Neural cell (in vitro differentiated cells): ENCODE measurements around the gene PTCD1.

Experiments
- EP300 ChIP-seq: fragments of 450-650 bp; conservative IDR thresholded peaks from 2 replicates; pipeline ENCODE4 v1.6.1; 2014; ENCODE audit warnings: antibody characterized with exemption, mild to moderate bottlenecking, moderate library complexity; ENCODE audit not compliant: poor library complexity, severe bottlenecking
- POLR2AphosphoS5 ChIP-seq: IDR thresholded peaks from 2 replicates; pipeline ENCODE4 v1.6.1; 2012
- SMC3 ChIP-seq: fragments of 450-650 bp; conservative IDR thresholded peaks from 2 replicates; pipeline ENCODE4 v1.6.1; 2014; ENCODE audit warnings: antibody characterized with exemption, mild to moderate bottlenecking, moderate library complexity; ENCODE audit not compliant: poor library complexity
- TAF1 ChIP-seq: IDR thresholded peaks from 2 replicates; pipeline ENCODE4 v1.6.1; 2012; ENCODE audit warnings: low read depth
- TF ChIP-seq, protein P1 (sequence below): fragments of 450-650 bp; IDR thresholded peaks from 2 replicates; pipeline ENCODE4 v1.5.1; 2014; ENCODE audit warnings: antibody characterized with exemption, mild to moderate bottlenecking, moderate library complexity; ENCODE audit not compliant: poor library complexity, severe bottlenecking

GRCh38 chr7:99428972-99429566, 9.5 kb downstream of the PTCD1 start:
- TF ChIP-seq EP300 (no peak), SMC3 (no peak), POLR2AphosphoS5 (no peak), TAF1 (no peak)
- TF ChIP-seq, protein P1, sequence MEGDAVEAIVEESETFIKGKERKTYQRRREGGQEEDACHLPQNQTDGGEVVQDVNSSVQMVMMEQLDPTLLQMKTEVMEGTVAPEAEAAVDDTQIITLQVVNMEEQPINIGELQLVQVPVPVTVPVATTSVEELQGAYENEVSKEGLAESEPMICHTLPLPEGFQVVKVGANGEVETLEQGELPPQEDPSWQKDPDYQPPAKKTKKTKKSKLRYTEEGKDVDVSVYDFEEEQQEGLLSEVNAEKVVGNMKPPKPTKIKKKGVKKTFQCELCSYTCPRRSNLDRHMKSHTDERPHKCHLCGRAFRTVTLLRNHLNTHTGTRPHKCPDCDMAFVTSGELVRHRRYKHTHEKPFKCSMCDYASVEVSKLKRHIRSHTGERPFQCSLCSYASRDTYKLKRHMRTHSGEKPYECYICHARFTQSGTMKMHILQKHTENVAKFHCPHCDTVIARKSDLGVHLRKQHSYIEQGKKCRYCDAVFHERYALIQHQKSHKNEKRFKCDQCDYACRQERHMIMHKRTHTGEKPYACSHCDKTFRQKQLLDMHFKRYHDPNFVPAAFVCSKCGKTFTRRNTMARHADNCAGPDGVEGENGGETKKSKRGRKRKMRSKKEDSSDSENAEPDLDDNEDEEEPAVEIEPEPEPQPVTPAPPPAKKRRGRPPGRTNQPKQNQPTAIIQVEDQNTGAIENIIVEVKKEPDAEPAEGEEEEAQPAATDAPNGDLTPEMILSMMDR = no peak
